HUES6 (cell line): Measurements from ENCODE around the gene ICAM1.
A peak's percentile ranks its signal among the peaks of the same experiment; 100 is the strongest.

Experiments
- H3K27ac ChIP-seq: 2 replicates; pipeline ENCODE4 v1.7.0; 2013; ENCODE audit warnings: low read depth, mild to moderate bottlenecking, low read length, inconsistent platforms
- H3K27me3 ChIP-seq: 2 replicates; pipeline ENCODE4 v1.6.1; 2013; ENCODE audit warnings: low read length; ENCODE audit not compliant: control insufficient read depth, insufficient read depth
- H3K36me3 ChIP-seq: 2 replicates; pipeline ENCODE4 v1.6.1; 2013; ENCODE audit warnings: low read length; ENCODE audit not compliant: control insufficient read depth, insufficient read depth
- H3K4me1 ChIP-seq: 2 replicates; pipeline ENCODE4 v1.6.1; 2013; ENCODE audit warnings: low read length; ENCODE audit not compliant: control insufficient read depth, insufficient read depth
- H3K4me3 ChIP-seq: 2 replicates; pipeline ENCODE4 v1.5.1; 2013; ENCODE audit warnings: low read depth, low read length
- H3K9ac ChIP-seq: one replicate; pipeline ENCODE4 v1.6.1; 2013; ENCODE audit warnings: mild to moderate bottlenecking, low read length
- H3K9me3 ChIP-seq: 2 replicates; pipeline ENCODE4 v1.6.1; 2013; ENCODE audit warnings: low read depth, low read length; ENCODE audit not compliant: control insufficient read depth, insufficient read depth

ICAM1 gene

GRCh38 chr19:10332965-10333757, 62.2 kb downstream of the ICAM1 start, which contains the start of gene RAVER1:
TSS of gene RAVER1 (minus strand) at chr19:10333529. CDS start at chr19:10333507, 22 bp downstream.
- Histone ChIP-seq H3K4me3 (peak within 1 kb of the TSS; percentile 84), H3K36me3 (peaks cover 28% of the 10 kb centered on the region), H3K9me3 (no peaks in the 10 kb centered on the region), H3K9ac (peak within 1 kb of the TSS; percentile 95), H3K27me3 (no peaks in the 10 kb centered on the region), H3K4me1 (peaks cover 17% of the 10 kb centered on the region; the same call in 1 of the 2 replicates), H3K27ac (peak within 1 kb of the TSS; percentile 84; the same call in 1 of the 2 replicates)

- no peak overlapping the region for H3K27ac ChIP-seq
- H3K36me3 ChIP-seq = peaks cover 20% of the 10 kb centered on the region
These were observed 63.1 kb downstream of the ICAM1 start for GRCh38 chr19:10333758-10334587.

GRCh38 chr19:10334588-10335351, 63.9 kb downstream of the ICAM1 start:
- no peaks in the 10 kb centered on the region for H3K9me3 ChIP-seq

More at GRCh38 chr19:10333758-10334587, 63.1 kb downstream of the ICAM1 start:
- no peaks in the 10 kb centered on the region for H3K9me3 ChIP-seq
- peaks cover 22% of the 10 kb centered on the region for H3K4me1 ChIP-seq
- peak overlapping the region; percentile 52 for H3K9ac ChIP-seq
- peak overlapping the region; percentile 84 for H3K4me3 ChIP-seq
- H3K27me3 ChIP-seq = no peaks in the 10 kb centered on the region

GRCh38 chr19:10335352-10335985, 64.5 kb downstream of the ICAM1 start:
- Histone ChIP-seq H3K9me3 (no peaks in the 10 kb centered on the region), H3K9ac (no peak overlapping the region), H3K27me3 (no peaks in the 10 kb centered on the region), H3K4me1 (peaks cover 28% of the 10 kb centered on the region), H3K36me3 (peaks cover 5% of the 10 kb centered on the region), H3K4me3 (peak overlapping the region; percentile 84), H3K27ac (no peak overlapping the region)

More at GRCh38 chr19:10334588-10335351, 63.9 kb downstream of the ICAM1 start:
- Histone ChIP-seq H3K27ac (no peak overlapping the region), H3K9ac (peak overlapping the region; percentile 43), H3K27me3 (no peaks in the 10 kb centered on the region), H3K4me1 (peaks cover 27% of the 10 kb centered on the region), H3K4me3 (peak overlapping the region; percentile 84), H3K36me3 (peaks cover 12% of the 10 kb centered on the region)
